OCI-LY7 (cell line): Measurements from ENCODE around the gene FGR. TPM values are rescaled to one million over a fixed set of nuclear protein-coding genes. Genes with fewer than 3 reads are reported as not detected.

Experiments
- BruUV-seq: library from RNA; stranded (reverse); fragments of 400-500 nt; replicated peaks from 2 replicates; lab custom pipeline; 2021; lab: Mats Ljungman, UMichigan
- CTCF ChIA-PET: fragments of 300-600 bp; sonication (Branson Sonifier 250); formaldehyde crosslinking; loops from one replicate; lab custom pipeline; 2022; ENCODE audit warnings: antibody characterized with exemption; ENCODE audit not compliant: unreplicated experiment; lab: Charles Lee
- POLR2A ChIA-PET: fragments of 300-600 bp; sonication (Branson Sonifier 250); formaldehyde crosslinking; loops from one replicate; lab custom pipeline; 2022; ENCODE audit warnings: antibody characterized with exemption; lab: Charles Lee
- DNase-seq: peaks from one replicate; pipeline ENCODE4 v3.0.0-alpha.2; 2015; ENCODE audit warnings: low spot score
- H2AFZ ChIP-seq: fragments of 200-600 bp; sonication (generic), shearing (Covaris generic); 2 replicates; pipeline ENCODE4 v1.6.1; 2014; ENCODE audit warnings: mild to moderate bottlenecking, antibody characterized with exemption, low read length, moderate library complexity
- H3K27ac ChIP-seq: fragments of 200-600 bp; sonication (generic); 2 replicates; pipeline ENCODE4 v1.5.1; 2014; ENCODE audit warnings: mixed run types, low read depth, mild to moderate bottlenecking, moderate library complexity, low read length, inconsistent platforms; ENCODE audit not compliant: poor library complexity, severe bottlenecking
- H3K36me3 ChIP-seq: fragments of 200-600 bp; sonication (generic); 2 replicates; pipeline ENCODE4 v1.6.1; 2014; ENCODE audit warnings: mild to moderate bottlenecking, antibody characterized with exemption, low read length, moderate library complexity, mixed read lengths; ENCODE audit not compliant: insufficient read depth
- H3K4me1 ChIP-seq: fragments of 200-600 bp; sonication (generic); 2 replicates; pipeline ENCODE4 v1.5.1; 2014; ENCODE audit warnings: mild to moderate bottlenecking, low read length; ENCODE audit not compliant: insufficient read depth, poor library complexity, severe bottlenecking
- H3K4me2 ChIP-seq: fragments of 200-600 bp; sonication (generic); 2 replicates; pipeline ENCODE4 v1.6.1; 2014; ENCODE audit warnings: mild to moderate bottlenecking, low read length
- H3K4me3 ChIP-seq: fragments of 200-600 bp; sonication (generic); 2 replicates; pipeline ENCODE4 v1.5.1; 2014; ENCODE audit warnings: mild to moderate bottlenecking, low read depth, low read length; ENCODE audit not compliant: poor library complexity, severe bottlenecking
- H3K79me2 ChIP-seq: fragments of 200-600 bp; sonication (generic); 2 replicates; pipeline ENCODE4 v1.6.1; 2016; ENCODE audit warnings: low read depth, mild to moderate bottlenecking, low read length, moderate library complexity, mixed read lengths; ENCODE audit not compliant: insufficient read depth
- H3K9me2 ChIP-seq: fragments of 200-600 bp; sonication (generic); 2 replicates; pipeline ENCODE4 v1.6.1; 2016; ENCODE audit warnings: mild to moderate bottlenecking, low read length, mixed read lengths; ENCODE audit not compliant: insufficient read depth
- H3K9me3 ChIP-seq: fragments of 200-600 bp; sonication (generic); 2 replicates; pipeline ENCODE4 v1.6.1; 2014; ENCODE audit warnings: mild to moderate bottlenecking, mixed run types, low read length, mixed read lengths
- H4K20me1 ChIP-seq: fragments of 200-600 bp; sonication (generic); 2 replicates; pipeline ENCODE4 v1.6.1; 2014; ENCODE audit warnings: mild to moderate bottlenecking, antibody characterized with exemption, low read length, moderate library complexity, mixed read lengths; ENCODE audit not compliant: insufficient read depth
- EZH2phosphoT487 ChIP-seq: fragments of 200-600 bp; sonication (generic); IDR thresholded peaks from 2 replicates; pipeline ENCODE4 v1.6.1; 2018; ENCODE audit warnings: low read depth, borderline replicate concordance, mild to moderate bottlenecking, mixed run types, antibody characterized with exemption, low read length, moderate library complexity, mixed read lengths
- intact Hi-C: fragments of 100-400 bp; cut with micrococcal nuclease; formaldehyde crosslinking; loops from one replicate; pipeline ENCODE4 v1.10.0; 2022; ENCODE audit not compliant: unreplicated experiment
- total RNA-seq, 2 experiments: library from RNA; depleted of rRNA in 1 of 2; stranded (reverse); fragments of >200 nt in 1 of 2; shearing (Covaris generic) in 1 of 2; gene quantifications; 2 replicates each; pipeline ENCODE4 v1.2.3, GENCODE V29; 2014 to 2022
- TF ChIP-seq, protein P1 (sequence below): fragments of 200-600 bp; sonication (generic); conservative IDR thresholded peaks from 2 replicates; pipeline ENCODE4 v1.5.1; 2014; ENCODE audit warnings: mild to moderate bottlenecking, antibody characterized with exemption, low read length, moderate library complexity, mixed read lengths

The FGR gene
- total RNA-seq, 2 experiments from 2014 or later: 1.2 to 2.2 TPM

DNA sequence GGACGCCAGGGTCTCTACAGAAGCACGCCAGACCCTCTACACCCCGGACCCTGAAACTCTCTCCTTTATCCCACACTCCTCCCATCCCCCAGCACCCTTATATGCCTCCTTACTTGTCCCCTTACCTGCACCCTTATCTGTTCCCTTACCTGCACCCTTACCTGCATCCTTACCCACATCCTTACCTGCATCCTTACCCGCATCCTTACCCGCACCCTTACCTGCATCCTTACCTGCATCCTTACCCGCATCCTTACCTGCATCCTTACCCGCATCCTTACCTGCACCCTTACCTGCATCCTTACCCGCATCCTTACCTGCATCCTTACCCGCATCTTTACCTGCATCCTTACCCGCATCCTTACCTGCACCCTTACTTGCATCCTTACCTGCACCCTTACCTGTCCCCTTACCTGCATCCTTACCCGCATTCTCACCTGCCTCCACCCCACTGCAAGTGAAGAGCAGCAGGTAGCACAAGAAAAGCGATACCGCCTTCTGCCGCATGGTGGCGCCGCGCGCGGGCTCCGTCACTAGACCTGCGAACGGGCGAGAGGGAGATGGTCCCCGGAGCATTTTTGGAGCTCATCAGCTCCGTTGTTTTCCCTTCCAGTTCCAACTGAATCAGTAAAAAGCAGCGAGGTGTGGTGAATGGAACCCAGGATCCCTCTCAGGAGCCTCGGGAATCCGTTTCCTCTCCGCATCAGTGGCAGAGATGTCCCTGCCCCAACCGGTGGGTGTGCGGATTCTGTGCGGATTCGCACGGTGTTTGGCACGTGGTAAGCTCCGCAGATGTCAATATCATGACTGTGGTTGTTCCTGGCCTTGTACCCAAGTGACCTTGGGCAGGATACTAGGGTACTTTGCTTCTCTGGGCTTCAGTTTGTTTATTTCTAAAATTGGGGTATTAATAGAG is 34.1 kb upstream of the FGR start:
- POLR2A ChIA-PET: interaction anchor here (1.0 kb wide), 1 partner anchor 104 kb away, joined by 4 read pairs; the partner anchor contains the start of gene STX12
- Histone ChIP-seq H4K20me1 (no peaks in the 10 kb centered on the region), H2AFZ (no peak overlapping the region), H3K79me2 (no peaks in the 10 kb centered on the region), H3K36me3 (no peaks in the 10 kb centered on the region), H3K4me2 (peak overlapping the region; percentile 47), H3K4me1 (peaks cover 17% of the 10 kb centered on the region), H3K9me3 (no peaks in the 10 kb centered on the region), H3K27ac (no peak overlapping the region), H3K9me2 (no peaks in the 10 kb centered on the region), H3K4me3 (no peak overlapping the region)
- CTCF ChIA-PET: interaction anchor here (0.6 to 1.2 kb wide), 4 partner anchors 63 to 291 kb away, joined by 3 to 6 read pairs (median 4); no protein-coding TSS in a partner anchor
- TF ChIP-seq, protein P1, sequence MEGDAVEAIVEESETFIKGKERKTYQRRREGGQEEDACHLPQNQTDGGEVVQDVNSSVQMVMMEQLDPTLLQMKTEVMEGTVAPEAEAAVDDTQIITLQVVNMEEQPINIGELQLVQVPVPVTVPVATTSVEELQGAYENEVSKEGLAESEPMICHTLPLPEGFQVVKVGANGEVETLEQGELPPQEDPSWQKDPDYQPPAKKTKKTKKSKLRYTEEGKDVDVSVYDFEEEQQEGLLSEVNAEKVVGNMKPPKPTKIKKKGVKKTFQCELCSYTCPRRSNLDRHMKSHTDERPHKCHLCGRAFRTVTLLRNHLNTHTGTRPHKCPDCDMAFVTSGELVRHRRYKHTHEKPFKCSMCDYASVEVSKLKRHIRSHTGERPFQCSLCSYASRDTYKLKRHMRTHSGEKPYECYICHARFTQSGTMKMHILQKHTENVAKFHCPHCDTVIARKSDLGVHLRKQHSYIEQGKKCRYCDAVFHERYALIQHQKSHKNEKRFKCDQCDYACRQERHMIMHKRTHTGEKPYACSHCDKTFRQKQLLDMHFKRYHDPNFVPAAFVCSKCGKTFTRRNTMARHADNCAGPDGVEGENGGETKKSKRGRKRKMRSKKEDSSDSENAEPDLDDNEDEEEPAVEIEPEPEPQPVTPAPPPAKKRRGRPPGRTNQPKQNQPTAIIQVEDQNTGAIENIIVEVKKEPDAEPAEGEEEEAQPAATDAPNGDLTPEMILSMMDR: peak; percentile 80
- TF ChIP-seq EZH2phosphoT487: no peak
- peak; percentile 66 for DNase-seq
- intact Hi-C loops: loop anchor here (10.0 kb wide), 1 partner anchor 344 kb away; the partner anchor contains the start of gene TMEM222
- BruUV-seq: no TSS peak

GRCh38 chr1:27668121-27668807 is 33.3 kb upstream of the FGR start:
- no peak for DNase-seq
- no peaks in the 10 kb centered on the region for H3K79me2 ChIP-seq
- H3K27ac ChIP-seq: no peak overlapping the region
- CTCF ChIA-PET: no interaction called here
- no peak for TF ChIP-seq EZH2phosphoT487
- TF ChIP-seq, protein P1: no peak
- no TSS peak for BruUV-seq
- no peaks in the 10 kb centered on the region for H3K9me2 ChIP-seq
- no peaks in the 10 kb centered on the region for H3K36me3 ChIP-seq
- no peaks in the 10 kb centered on the region for H4K20me1 ChIP-seq
- intact Hi-C loops: loop anchor here (10.0 kb wide), 1 partner anchor 343 kb away; the partner anchor contains the start of gene TMEM222
- H3K9me3 ChIP-seq: no peaks in the 10 kb centered on the region
- peaks cover 22% of the 10 kb centered on the region for H3K4me1 ChIP-seq
- POLR2A ChIA-PET: no interaction called here
- H3K4me2 ChIP-seq: no peak overlapping the region
- H2AFZ ChIP-seq: no peak overlapping the region
- no peak overlapping the region for H3K4me3 ChIP-seq
